NCI-H1417 treated with DMSO at 0.1 percent for 48 hours (cell line): ENCODE data around the gene RAB7B.

Source experiments
- DNase-seq: peaks from one replicate; lab custom pipeline; 2025; lab: John Stamatoyannopoulos, UW

RAB7B gene

DNA sequence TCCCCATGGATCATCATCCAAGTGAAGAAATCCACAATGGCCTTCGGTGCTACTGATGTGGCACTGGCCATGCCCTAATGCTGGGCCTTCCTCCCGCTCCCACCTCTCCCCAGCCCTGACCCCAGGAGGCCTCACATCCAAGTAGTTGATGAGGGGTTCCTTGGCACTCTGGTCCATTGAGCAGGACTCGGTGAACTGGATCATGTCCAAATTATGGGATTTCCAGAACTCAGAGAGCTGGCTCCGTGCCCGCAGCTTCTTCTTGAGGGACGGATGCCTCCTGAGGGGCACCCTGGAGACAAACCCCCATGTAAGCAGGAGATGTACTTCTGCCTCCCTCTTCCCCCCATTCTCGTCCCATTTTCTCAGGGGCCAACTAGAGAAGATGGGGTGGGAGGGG lies 19.6 kb upstream of the RAB7B start:
- DNase-seq, result no peak

DNA sequence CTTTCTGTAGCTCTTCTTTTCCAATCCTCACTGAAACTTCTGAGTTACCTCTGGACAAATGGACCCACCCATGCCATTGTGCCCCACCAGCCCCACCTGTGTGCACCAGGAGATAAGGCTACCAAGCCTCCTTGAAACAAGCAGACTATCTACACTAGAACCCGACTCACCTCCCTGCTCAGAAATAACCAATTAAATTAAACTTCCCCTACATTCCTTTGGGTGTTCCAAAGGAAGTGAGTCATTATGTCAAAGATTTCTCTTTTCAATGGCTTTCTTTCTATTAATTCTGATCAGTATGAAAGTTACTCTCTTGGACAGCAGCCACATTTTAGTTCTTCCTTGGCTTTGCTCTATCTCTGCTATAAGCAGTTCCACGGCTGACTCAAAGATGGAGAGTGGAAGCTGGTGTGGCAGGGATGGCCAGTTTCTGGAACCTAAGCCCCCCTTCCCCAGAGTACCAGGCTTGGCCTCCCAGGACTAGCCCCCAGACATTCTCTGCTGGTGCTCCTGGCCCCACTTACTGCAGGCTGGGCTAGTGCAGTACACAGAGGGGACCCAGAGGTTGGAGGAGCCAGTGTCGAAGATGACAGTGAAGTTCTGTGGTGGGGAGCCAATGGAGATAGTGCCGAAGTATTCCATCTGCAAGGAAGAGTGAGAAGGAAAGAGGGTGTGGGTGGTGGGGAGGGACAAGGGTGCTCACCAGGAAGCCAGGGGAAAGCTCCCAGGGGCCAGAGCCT lies 18.6 kb upstream of the RAB7B start:
- DNase-seq, result no peak

GRCh38 chr1:206021008-206021625 lies 17.9 kb upstream of the RAB7B start:
- no peak for DNase-seq

- DNase-seq, result no peak
These were observed 17.3 kb upstream of the RAB7B start for GRCh38 chr1:206020393-206021007.

GRCh38 chr1:206015071-206015470 lies 11.9 kb upstream of the RAB7B start:
- DNase-seq, result no peak

GRCh38 chr1:206014601-206015000 lies 11.4 kb upstream of the RAB7B start:
- DNase-seq, result no peak

GRCh38 chr1:206013026-206013795 lies 10.0 kb upstream of the RAB7B start:
- no peak for DNase-seq

DNA sequence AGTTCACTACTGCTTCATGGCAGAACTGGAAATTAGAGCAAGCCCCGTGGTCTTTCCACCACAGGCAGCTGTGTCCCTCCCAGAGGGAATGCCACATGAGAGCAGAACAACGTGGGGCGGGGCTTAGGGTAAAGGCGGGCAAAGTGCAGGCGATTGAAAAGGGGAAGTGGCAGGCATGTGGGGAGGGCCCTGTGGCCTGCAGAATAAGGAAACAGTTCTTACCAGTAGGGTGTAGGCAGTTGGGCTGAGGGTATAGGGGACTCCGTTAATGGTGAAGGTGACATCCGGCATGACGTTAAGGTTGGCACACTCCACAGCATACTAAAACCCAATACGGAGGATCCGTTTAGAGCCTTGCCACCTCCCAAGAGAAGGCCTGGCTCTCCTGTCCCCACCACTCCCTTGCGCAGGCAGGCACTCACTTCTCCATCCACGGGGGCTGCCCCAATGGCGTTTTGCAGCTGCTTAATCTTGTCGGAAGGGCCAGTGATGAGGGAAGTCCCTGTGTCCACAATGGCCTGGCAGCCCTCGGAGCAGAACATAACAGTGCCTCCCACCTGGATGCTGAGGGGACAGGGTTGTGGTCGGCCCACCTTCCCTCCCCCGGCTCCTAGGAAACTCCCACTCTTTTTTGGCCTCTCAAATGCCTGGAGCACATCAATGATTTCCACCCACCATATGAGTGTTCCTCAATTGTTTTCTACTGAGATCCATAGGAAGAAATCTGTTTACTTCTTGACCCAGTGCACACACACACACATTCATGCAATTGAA lies 9.1 kb upstream of the RAB7B start:
- DNase-seq, result no peak

DNA sequence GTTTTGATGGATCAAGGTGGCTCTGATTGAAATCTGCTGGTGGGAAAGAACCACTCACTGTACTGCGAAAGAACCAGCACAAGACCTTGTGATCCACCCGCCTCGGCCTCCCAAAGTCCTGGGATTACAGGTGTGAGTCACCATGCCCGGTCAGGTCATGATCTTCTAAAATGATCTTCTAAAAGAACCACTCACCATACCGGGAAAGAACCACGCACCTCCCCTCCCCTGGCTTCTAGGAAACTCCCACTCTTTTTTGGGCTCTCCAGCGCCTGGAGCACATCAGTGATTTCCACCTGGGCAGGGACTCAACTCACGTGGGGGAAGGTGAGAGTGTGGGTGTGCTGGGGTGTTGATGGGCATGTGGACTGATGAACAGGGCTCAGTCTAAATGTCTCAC lies 7.9 kb upstream of the RAB7B start:
- no peak for DNase-seq

GRCh38 chr1:206010060-206010459 lies 6.9 kb upstream of the RAB7B start:
- DNase-seq, result no peak

DNA sequence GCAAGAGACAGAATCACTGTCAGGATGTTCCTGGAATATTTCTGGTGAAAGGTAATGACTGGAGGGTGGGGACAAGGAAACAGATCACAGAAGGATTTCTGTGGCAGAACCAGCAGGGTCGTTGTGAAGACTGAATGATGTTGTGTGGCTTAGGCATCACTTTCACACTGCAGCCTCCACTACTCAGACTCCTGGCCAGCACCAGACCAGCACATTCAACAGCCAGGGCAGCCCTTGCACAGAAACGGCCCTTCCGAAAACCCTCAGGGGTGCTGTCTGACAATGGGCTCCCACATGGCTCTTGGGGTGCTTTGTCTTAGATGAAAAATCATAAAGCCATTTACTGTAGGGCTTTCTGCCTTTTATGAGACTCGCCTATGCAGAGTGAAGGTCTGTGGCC lies 3.8 kb upstream of the RAB7B start:
- no peak for DNase-seq

DNA sequence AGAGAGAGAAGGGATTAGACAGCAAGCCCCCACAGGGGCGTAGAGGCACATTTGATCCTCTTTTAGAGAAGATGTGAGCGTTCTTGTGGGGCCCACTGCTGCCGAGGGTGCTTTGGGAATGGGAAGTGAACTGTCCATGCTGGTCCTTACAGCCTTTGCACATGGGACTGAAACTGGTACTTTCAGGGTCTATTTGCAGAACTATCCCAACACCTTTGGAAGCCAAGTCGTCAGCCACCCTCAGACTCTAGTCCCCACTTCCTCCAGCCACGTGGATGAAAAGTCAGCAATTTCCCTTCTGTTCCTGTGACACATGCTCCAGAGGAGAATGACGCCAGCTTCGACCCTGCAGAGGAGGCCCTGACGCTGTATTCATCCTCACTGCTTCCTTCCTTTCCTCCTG lies 2.6 kb upstream of the RAB7B start:
- no peak for DNase-seq

DNA sequence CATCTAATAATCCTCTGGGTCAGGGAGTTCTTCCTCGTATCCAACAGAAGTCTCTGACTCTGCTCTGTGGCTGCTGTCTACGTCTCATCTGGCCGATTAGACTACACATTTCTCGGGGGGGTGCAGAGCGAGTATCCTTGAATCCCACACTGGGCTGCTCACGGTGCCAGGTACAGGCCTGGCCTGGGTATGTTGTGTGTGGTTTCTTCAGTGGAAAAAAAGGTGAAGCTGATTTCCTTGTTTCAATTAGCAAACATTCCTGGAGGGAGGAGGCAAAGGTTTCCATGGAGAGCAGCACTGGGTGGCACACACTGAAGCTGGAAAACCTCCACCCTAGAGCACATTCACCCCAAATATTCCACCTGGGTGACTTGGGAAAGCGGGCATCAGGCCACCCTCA lies 2.0 kb upstream of the RAB7B start:
- DNase-seq, result no peak

DNA sequence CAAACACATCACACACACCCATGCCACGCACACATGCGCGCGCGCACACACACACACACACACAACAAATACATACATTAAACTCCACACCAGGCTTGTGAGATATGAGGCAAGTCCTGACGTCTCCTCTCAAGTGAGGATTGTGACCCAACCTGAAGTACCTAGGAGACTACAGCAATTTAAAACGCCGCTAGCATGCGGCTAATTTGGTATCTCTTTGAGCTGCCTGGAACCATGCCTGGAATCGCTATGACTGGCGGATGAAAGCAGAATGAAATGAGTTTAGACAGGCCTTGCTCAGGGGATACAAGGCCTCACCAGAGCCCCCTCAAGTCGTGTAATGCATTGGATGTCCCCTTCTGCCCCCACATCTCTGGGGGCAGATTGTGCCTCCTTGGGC lies 1.6 kb upstream of the RAB7B start:
- no peak for DNase-seq

DNA sequence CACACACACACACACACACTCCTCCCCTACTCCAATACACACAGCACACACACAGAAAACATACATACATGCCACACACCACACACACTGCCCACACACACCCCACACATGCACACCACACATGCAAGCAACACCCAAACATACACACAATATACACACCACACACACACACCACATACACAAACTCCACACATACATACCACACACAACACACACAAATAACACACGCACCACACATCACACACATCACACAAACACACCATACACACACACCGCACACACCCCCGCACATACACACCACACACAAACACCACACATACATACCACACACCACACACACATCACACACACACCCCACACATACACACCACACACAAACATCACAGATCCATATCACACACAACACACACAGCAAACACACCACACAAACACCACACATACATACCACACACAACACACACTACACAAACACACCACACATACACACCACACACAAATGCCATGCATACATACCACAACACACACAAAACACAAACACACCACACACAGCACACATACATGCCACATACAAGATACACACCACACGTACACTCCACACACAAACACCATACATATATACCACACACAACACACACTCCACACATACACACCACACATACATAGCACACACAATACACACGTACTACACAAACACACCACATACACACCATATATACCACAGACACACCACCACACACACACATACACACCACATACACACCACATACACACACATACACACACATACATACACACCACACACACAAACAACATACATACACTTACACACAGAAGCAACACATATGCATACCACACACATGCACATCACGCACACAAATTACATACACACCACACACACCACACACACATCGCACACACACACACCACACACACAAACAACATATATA lies 932 bp upstream of the RAB7B start:
- no peak for DNase-seq

GRCh38 chr1:206002160-206002559 lies 1.0 kb downstream of the RAB7B start:
- DNase-seq, result no peak

DNA sequence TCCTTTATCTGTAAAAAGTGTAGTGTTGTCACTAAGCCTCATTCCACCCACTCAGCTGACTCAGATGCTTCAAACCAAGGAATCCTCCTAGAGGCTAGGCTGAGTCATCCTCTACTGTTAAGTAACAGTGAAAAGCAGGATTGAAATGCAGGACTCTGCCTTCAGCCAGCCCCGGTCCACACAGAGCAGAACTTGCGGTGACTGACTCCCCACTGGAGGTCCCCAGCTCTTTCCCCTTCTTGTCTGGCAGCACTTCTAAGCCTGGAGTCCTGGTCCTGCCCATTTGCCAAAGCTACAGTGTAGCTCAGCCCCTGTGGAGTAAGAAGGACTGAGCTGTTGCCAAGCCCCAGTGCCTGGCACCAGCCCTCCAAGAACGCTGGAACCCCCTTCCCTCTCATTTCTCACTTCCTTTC lies 1.7 kb downstream of the RAB7B start:
- DNase-seq, result no peak

GRCh38 chr1:206000641-206001339 lies 2.4 kb downstream of the RAB7B start:
- DNase-seq, result no peak

- no peak for DNase-seq
These were observed 4.5 kb downstream of the RAB7B start for GRCh38 chr1:205998457-205999241.
